Bladder microvascular endothelial cell (primary cell): ENCODE measurements around the gene FGF8. TPM values are rescaled to one million over a fixed set of nuclear protein-coding genes. Genes with fewer than 3 reads are reported as not detected.

Experiments used
- total RNA-seq: library from RNA; depleted of rRNA; stranded (reverse); fragments of >200 nt; gene quantifications from 2 replicates; pipeline ENCODE4 v1.2.3, GENCODE V29; 2014

FGF8 gene
- not detected in 2 replicates for total RNA-seq

GRCh38 chr10:101775273-101776160 lies at the start of gene FGF8:
Gene FGF8, minus strand, starts transcription at chr10:101776114. Its CDS starts 214 bp downstream, at chr10:101775900.

GRCh38 chr10:101818119-101818871 lies 42.4 kb upstream of the FGF8 start, which contains the start of gene OGA:
Gene OGA, minus strand, starts transcription at chr10:101818444. Its CDS starts 422 bp downstream, at chr10:101818022.

GRCh38 chr10:101782811-101783735 lies 7.2 kb upstream of the FGF8 start, which contains the start of gene NPM3:
Gene NPM3, minus strand, starts transcription at chr10:101783446. Its CDS starts 56 bp downstream, at chr10:101783390.

Other genes starting within 250 kb of the FGF8 start
- 6.6 and 8.0 TPM in 2 replicates for gene POLL, start 187.9 kb downstream of the FGF8 start, total RNA-seq
- 25.3 and 28.7 TPM in 2 replicates for gene DPCD, start 187.8 kb downstream of the FGF8 start, total RNA-seq
- gene FBXW4, start 80.9 kb downstream of the FGF8 start, total RNA-seq: 24.1 and 33.2 TPM in 2 replicates
- gene NPM3, start 7.3 kb upstream of the FGF8 start, total RNA-seq: 82.2 and 88.2 TPM in 2 replicates
- 65.4 and 112 TPM in 2 replicates for gene OGA, start 42.3 kb upstream of the FGF8 start, total RNA-seq
- gene KCNIP2, start 67.7 kb upstream of the FGF8 start, total RNA-seq: 0.31 and 0.65 TPM in 2 replicates